IPS-NIHi7 (cell line): ENCODE data around the gene STING1.
"Not testable (repeated sequence)": the region's sequence is repeated elsewhere in the genome, so short reads cannot be mapped to it uniquely, and the experiment has no call there.

ENCODE experiments used
- DNase-seq: peaks from one replicate; pipeline ENCODE4 v3.0.0; 2012; ENCODE audit warnings: mixed read lengths; ENCODE audit errors: extremely low spot score

STING1 gene

DNA sequence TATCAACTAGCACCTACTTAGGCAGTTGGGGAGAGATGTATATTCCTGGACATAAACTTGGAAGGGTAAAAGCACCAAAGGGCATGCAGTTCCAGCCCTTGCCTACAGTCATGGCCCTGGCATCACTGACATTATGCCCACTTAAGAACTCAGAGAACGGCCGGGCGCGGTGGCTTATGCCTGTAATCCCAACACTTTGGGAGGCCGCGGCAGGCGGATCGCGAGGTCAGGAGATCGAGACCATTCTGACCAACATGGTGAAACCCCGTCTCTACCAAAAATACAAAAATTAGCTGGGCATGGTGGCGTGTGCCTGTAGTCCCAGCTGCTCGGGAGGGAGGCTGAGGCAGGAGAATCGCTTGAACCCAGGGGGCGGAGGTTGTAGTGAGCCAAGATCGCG lies 42.1 kb downstream of the STING1 start:
- not testable (repeated sequence) for DNase-seq

DNA sequence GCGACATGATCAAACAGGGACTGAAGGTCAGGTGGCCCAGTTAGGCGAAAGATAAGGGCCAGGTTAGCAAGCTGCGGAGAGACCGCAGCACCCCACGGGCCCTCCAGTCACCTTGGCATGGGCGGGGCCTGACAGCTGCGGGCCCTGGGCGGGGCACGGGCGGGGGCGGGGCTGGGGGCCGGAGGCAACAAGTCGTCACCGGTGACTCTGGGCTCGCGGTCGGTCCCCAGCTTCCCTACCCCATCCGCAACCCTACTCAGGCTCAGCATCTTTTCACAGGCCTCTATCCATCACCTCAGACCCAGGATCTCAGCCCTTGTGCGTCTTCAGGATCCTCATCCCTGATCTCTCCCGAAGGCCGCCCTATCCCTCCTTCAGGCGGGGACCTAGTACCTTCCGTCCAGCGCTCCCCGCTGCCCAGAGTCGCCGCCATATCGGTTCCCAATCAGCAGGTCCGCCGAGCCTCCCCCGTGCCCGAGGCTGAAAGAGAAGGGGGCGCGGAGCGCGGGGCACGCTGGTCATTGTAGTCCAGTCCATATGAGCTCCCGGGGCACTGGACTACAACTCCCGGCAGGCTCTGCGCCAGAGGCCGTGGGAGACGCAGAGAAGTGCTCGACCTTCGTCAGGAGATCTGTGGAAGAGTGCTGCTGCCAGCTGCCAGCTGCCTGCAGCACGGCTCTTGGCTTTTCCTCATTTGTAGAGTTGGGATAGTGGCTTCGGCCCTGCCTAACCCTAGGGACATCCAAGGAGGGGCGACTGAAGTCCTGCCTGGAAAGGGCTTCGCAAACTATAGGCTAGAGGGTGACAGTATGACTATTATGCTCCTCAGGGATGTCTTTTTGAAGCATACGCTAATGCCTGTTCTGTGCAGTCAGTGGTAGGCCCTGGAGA lies 43.3 kb downstream of the STING1 start, which contains the start of gene DNAJC18:
Gene DNAJC18 (minus strand): TSS at position 513 of the 891 bp plus-strand sequence. CDS start 80 bp downstream, at position 433.
- peak; percentile 98 for DNase-seq

DNA sequence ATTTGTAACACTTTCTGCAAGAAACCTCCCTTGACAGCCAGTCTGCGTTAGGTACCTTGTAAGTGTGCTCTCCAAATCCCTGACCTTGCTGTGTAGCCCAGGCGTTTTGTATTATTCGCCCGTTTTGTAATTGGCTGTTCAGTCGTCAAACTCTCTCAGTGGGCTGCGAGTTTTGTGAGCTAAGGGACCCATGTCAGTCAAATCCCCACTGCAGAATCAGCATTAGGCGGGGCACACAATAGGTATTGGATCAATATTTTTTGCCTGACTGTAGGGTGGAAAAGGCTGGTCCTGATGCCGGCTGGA lies 43.9 kb downstream of the STING1 start:
- DNase-seq: no peak

DNA sequence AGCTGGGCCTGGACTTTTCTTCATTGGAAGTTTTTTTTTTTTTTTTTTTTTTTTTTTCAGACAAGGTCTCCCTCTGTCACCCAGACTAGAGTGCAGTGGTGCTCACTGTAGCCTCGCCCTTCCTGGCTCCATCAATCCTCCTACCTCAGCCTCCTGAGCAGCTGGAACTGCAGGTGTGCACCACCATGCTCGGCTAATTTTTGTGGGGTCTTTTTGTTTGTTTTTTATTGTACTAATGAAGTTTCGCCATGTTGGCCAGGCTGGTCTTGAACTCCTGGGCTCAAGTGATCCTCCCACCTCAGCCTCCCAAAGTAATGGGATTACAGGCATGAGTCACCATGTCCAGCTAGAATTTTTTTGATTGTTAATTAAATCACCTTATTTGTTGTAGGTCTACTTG lies 46.9 kb downstream of the STING1 start:
- no peak for DNase-seq

DNA sequence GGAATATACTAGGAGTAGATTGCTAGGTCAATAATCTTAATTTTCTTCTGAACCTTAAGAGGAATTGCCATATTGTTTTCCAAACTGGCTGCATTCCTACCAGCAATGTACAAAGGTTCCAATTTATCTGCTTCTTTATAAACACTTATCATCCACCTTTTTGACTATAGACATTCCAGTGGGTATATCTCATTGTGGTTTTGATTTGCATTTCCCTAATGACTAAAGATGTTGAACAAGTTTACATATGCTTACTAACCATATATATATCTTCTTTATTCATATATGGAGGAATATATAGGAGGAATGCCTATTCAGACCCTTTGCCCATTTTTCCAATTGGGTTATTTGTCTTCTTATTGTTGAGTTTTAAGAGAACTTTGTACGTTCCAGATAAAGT lies 50.9 kb downstream of the STING1 start:
- DNase-seq: no peak

DNA sequence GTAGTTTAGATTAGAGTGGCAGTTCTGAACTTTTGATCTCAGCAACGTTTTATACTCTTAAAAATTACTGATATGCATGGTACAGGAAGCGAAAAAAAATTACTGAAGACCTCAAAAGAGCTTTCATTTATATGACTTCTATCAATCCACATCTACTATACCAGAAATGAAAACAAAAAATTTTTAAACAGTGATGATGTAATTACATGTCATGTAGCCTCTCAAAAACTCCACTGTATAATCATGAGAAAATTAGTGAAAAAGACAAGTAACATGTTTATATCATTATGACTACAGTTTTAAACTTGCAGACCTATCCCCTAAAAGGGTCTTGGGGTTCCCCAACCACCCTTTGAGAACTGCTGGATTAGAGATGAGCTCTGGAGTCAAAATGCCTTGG lies 52.5 kb downstream of the STING1 start:
- DNase-seq: no peak

DNA sequence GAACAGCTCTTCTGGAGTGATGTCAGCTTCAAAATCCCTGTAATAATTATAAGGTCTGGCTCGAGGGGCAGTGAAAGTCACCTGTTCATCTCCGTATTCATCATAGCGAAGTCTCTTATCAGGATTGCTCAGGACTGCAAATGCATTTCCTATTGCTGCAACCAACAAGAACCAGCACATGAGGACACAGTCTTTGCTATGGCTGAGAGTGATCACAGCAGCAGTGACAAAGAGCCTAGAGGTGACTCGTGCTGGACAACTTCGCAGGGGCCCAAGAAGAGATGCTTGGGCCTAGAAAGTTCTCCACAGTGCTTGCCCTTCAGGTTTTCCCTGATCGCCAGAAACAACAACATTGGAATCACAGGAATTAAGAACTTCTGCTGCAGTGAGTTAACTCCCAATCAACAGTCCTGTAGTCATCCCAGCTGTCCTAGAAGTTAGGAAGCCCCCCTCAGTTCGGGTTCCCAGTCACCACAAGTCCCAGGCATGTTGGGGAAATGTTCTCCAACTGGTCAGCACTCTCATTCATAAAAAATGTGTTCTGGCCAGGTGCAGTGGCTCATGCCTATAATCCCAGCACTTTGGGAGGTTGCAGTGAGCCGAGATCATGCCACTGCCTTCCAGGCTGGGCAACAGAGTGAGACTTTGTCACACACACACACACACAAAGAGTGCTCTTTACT lies 56.2 kb downstream of the STING1 start:
- DNase-seq: no peak
